PC-3 (cell line): ENCODE measurements around the gene LDLRAP1. TPM values are rescaled to one million over a fixed set of nuclear protein-coding genes. Genes with fewer than 3 reads are reported as not detected.
"Not testable (repeated sequence)": the region's sequence is repeated elsewhere in the genome, so short reads cannot be mapped to it uniquely, and the experiment has no call there.

Experiments
- ATAC-seq: fragments of 200-7000 bp; cut with Tn5 transposase; 2 replicates; pipeline ENCODE4 v1.9.1; 2020; ENCODE audit warnings: mild to moderate bottlenecking, moderate library complexity
- BruUV-seq: library from RNA; stranded (reverse); fragments of 400-500 nt; replicated peaks from 2 replicates; lab custom pipeline; 2021; lab: Mats Ljungman, UMichigan
- CTCF ChIA-PET: fragments of 300-600 bp; sonication (Branson Sonifier 250); formaldehyde crosslinking; loops from one replicate; lab custom pipeline; 2022; ENCODE audit warnings: antibody characterized with exemption; lab: Charles Lee
- POLR2A ChIA-PET: fragments of 300-600 bp; sonication (Branson Sonifier 250); formaldehyde crosslinking; loops from one replicate; lab custom pipeline; 2022; ENCODE audit warnings: antibody characterized with exemption; ENCODE audit not compliant: unreplicated experiment; lab: Charles Lee
- DNase-seq: peaks from one replicate; pipeline ENCODE4 v3.0.0-alpha.2; 2015
- H2AFZ ChIP-seq: fragments of 300-600 bp; sonication (generic); 2 replicates; pipeline ENCODE4 v1.6.0; 2016; ENCODE audit warnings: antibody characterized with exemption, low read length
- H3F3A ChIP-seq: fragments of 300-600 bp; sonication (generic); one replicate; pipeline ENCODE4 v1.6.0; 2017; ENCODE audit warnings: antibody characterized with exemption, low read length, control low read depth, mild to moderate bottlenecking; ENCODE audit not compliant: unreplicated experiment
- H3K27ac ChIP-seq: fragments of 300-600 bp; sonication (generic); 2 replicates; pipeline ENCODE4 v1.5.1; 2016; ENCODE audit warnings: mild to moderate bottlenecking, low read length
- H3K27me3 ChIP-seq: fragments of 300-600 bp; sonication (generic); 2 replicates; pipeline ENCODE4 v1.6.1; 2016; ENCODE audit warnings: low read length, mixed read lengths
- H3K36me3 ChIP-seq: fragments of 300-600 bp; sonication (generic); 2 replicates; pipeline ENCODE4 v1.6.1; 2016; ENCODE audit warnings: low read depth, mixed run types, low read length, mixed read lengths
- H3K4me1 ChIP-seq: fragments of 300-600 bp; sonication (generic); 2 replicates; pipeline ENCODE4 v1.5.1; 2016; ENCODE audit warnings: low read length; ENCODE audit not compliant: insufficient read depth
- H3K4me2 ChIP-seq: fragments of 300-600 bp; sonication (generic); 2 replicates; pipeline ENCODE4 v1.6.0; 2016; ENCODE audit warnings: low read length
- H3K4me3 ChIP-seq: fragments of 300-600 bp; sonication (generic); 2 replicates; pipeline ENCODE4 v1.5.1; 2016; ENCODE audit warnings: mild to moderate bottlenecking, low read length, mixed read lengths
- H3K79me2 ChIP-seq: fragments of 300-600 bp; sonication (generic); 2 replicates; pipeline ENCODE4 v1.6.1; 2017; ENCODE audit warnings: low read length, mixed read lengths
- H3K9ac ChIP-seq: fragments of 300-600 bp; sonication (generic); 2 replicates; pipeline ENCODE4 v1.6.0; 2016; ENCODE audit warnings: mild to moderate bottlenecking, low read length
- H3K9me2 ChIP-seq: fragments of 300-600 bp; sonication (generic); replicated peaks from 2 replicates; pipeline ENCODE4 v1.6.1; 2016; ENCODE audit warnings: mixed run types, low read length, mixed read lengths
- H3K9me3 ChIP-seq: fragments of 300-600 bp; sonication (generic); 2 replicates; pipeline ENCODE4 v1.6.1; 2016; ENCODE audit warnings: low read length, mixed read lengths
- H4K20me1 ChIP-seq: fragments of 300-600 bp; sonication (generic); 2 replicates; pipeline ENCODE4 v1.6.1; 2016; ENCODE audit warnings: low read length, mixed read lengths
- CTCF ChIP-seq: fragments of 300-600 bp; sonication (generic); conservative IDR thresholded peaks from 2 replicates; pipeline ENCODE4 v1.5.1; 2017; ENCODE audit warnings: antibody characterized with exemption, low read depth, mild to moderate bottlenecking, low read length
- EZH2 ChIP-seq: fragments of 300-600 bp; sonication (generic); IDR thresholded peaks from one replicate; pipeline ENCODE4 v1.6.1; 2017; ENCODE audit warnings: antibody characterized with exemption, mild to moderate bottlenecking, low read length; ENCODE audit not compliant: unreplicated experiment
- EZH2phosphoT487 ChIP-seq: fragments of 300-600 bp; sonication (generic); IDR thresholded peaks from 2 replicates; pipeline ENCODE4 v1.6.1; 2018; ENCODE audit warnings: mild to moderate bottlenecking, antibody characterized with exemption, low read length, borderline replicate concordance
- intact Hi-C: fragments of 100-400 bp; cut with micrococcal nuclease; formaldehyde crosslinking; loops from 2 replicates; pipeline ENCODE4 v1.9.0; 2023
- total RNA-seq: library from RNA; depleted of rRNA; stranded (reverse); fragments of >200 nt; gene quantifications from 2 replicates; pipeline ENCODE4 v1.2.3, GENCODE V29; 2014

Gene LDLRAP1
- total RNA-seq, 1 experiment from 2014 or later, result 26.5 TPM

- no peak for DNase-seq
- POLR2A ChIA-PET, result interaction anchor here (0.6 kb wide), 1 partner anchor 23 kb away, joined by 15 read pairs; no protein-coding TSS in a partner anchor
- Histone ChIP-seq H2AFZ (no peak overlapping the region), H3K4me2 (no peak overlapping the region), H3K27ac (no peak overlapping the region), H3K4me1 (no peaks in the 10 kb centered on the region), H3K9me2 (no peaks in the 10 kb centered on the region), H3K9ac (no peak overlapping the region), H3K79me2 (no peaks in the 10 kb centered on the region), H4K20me1 (no peaks in the 10 kb centered on the region), H3K27me3 (no peaks in the 10 kb centered on the region), H3F3A (no peaks in the 10 kb centered on the region), H3K36me3 (no peaks in the 10 kb centered on the region), H3K4me3 (no peak overlapping the region), H3K9me3 (no peaks in the 10 kb centered on the region)
- TF ChIP-seq EZH2phosphoT487 (no peak), EZH2 (no peak), CTCF (no peak)
- intact Hi-C loops, result no loop called here
- no peak for ATAC-seq
- CTCF ChIA-PET, result no interaction called here
- no TSS peak for BruUV-seq
Measured at GRCh38 chr1:25598879-25599278, 55.5 kb downstream of the LDLRAP1 start.

GRCh38 chr1:25599969-25600610 is 56.7 kb downstream of the LDLRAP1 start:
- no peak overlapping the region for H3K9ac ChIP-seq
- ATAC-seq, result no peak
- no peak overlapping the region for H2AFZ ChIP-seq
- no peaks in the 10 kb centered on the region for H3K9me2 ChIP-seq
- H3K36me3 ChIP-seq, result no peaks in the 10 kb centered on the region
- no peaks in the 10 kb centered on the region for H3K79me2 ChIP-seq
- BruUV-seq, result no TSS peak
- H3K27me3 ChIP-seq, result no peaks in the 10 kb centered on the region
- DNase-seq, result no peak
- H3K9me3 ChIP-seq, result no peaks in the 10 kb centered on the region
- H3K4me2 ChIP-seq, result no peak overlapping the region
- H3K27ac ChIP-seq, result no peak overlapping the region
- no peak for TF ChIP-seq EZH2phosphoT487
- no peak for TF ChIP-seq EZH2
- TF ChIP-seq CTCF, result no peak
- intact Hi-C loops, result no loop called here
- POLR2A ChIA-PET, result no interaction called here
- no peak overlapping the region for H3K4me3 ChIP-seq
- no peaks in the 10 kb centered on the region for H3F3A ChIP-seq
- no peaks in the 10 kb centered on the region for H3K4me1 ChIP-seq
- CTCF ChIA-PET, result no interaction called here
- no peaks in the 10 kb centered on the region for H4K20me1 ChIP-seq

GRCh38 chr1:25600971-25601699 is 57.7 kb downstream of the LDLRAP1 start:
- not testable (repeated sequence) for H3K4me1 ChIP-seq, ATAC-seq, BruUV-seq

GRCh38 chr1:25603779-25604538 is 60.6 kb downstream of the LDLRAP1 start:
- H3K4me3 ChIP-seq, H3K27me3 ChIP-seq, H3K9me2 ChIP-seq, ATAC-seq, DNase-seq, H3K4me1 ChIP-seq, BruUV-seq, H4K20me1 ChIP-seq, H3F3A ChIP-seq, H3K79me2 ChIP-seq, H3K9me3 ChIP-seq, H3K36me3 ChIP-seq, CTCF ChIA-PET, H2AFZ ChIP-seq, POLR2A ChIA-PET, intact Hi-C loops, H3K9ac ChIP-seq, H3K4me2 ChIP-seq, H3K27ac ChIP-seq: not testable (repeated sequence)

More at GRCh38 chr1:25600971-25601699, 57.7 kb downstream of the LDLRAP1 start:
- H3K9ac ChIP-seq, H3K27ac ChIP-seq, POLR2A ChIA-PET, H3K4me2 ChIP-seq, H3K4me3 ChIP-seq, H3K79me2 ChIP-seq, intact Hi-C loops, H3F3A ChIP-seq, H3K9me2 ChIP-seq, CTCF ChIA-PET, H4K20me1 ChIP-seq, H2AFZ ChIP-seq, H3K27me3 ChIP-seq, DNase-seq, H3K9me3 ChIP-seq, H3K36me3 ChIP-seq: not testable (repeated sequence)
